HepG2 (cell line): Measurements from ENCODE around the gene F13B. TPM values are rescaled to one million over a fixed set of nuclear protein-coding genes. Genes with fewer than 3 reads are reported as not detected.
"Not testable (repeated sequence)": the region's sequence is repeated elsewhere in the genome, so short reads cannot be mapped to it uniquely, and the experiment has no call there.

Source experiments
- ATAC-seq: fragments of 200-7000 bp; cut with Tn5 transposase; 3 replicates; pipeline ENCODE4 v1.9.1; 2020; ENCODE audit warnings: mild to moderate bottlenecking, moderate library complexity
- BruUV-seq: library from RNA; stranded (reverse); fragments of 400-500 nt; replicated peaks from 2 replicates; lab custom pipeline; 2021; lab: Mats Ljungman, UMichigan
- CTCF ChIA-PET: fragments of 300-600 bp; formaldehyde crosslinking; extraction: SDS; loops from one replicate; lab custom pipeline; 2021; ENCODE audit warnings: low total read pairs, inconsistent platforms, low intra/inter-chr PET ratio; lab: Yijun Ruan, JAX
- POLR2A ChIA-PET: fragments of 350-600 bp; sonication (Branson Sonifier 250); formaldehyde crosslinking; loops from one replicate; lab custom pipeline; 2020; ENCODE audit warnings: antibody characterized with exemption, inconsistent platforms; lab: Yijun Ruan, JAX
- DNase-seq: peaks from one replicate; pipeline ENCODE4 v3.0.0-alpha.2; 2015; ENCODE audit warnings: low spot score
- FAIRE-seq: peaks from 3 replicates; lab custom pipeline; 2011; peaks lifted over from hg19 to GRCh38; lab: Jason Lieb, UNC
- H2AFZ ChIP-seq: one replicate; pipeline ENCODE4 v1.6.1; 2011; ENCODE audit warnings: low read length, inconsistent platforms
- H3K27ac ChIP-seq: fragments of 300-600 bp; 3 replicates; pipeline ENCODE4 v1.8.0; 2011; ENCODE audit warnings: mixed run types, mild to moderate bottlenecking, mixed read lengths, low read length, inconsistent platforms; ENCODE audit not compliant: insufficient read depth; ENCODE audit errors: extremely low read length
- H3K27me3 ChIP-seq, 2 experiments: fragments of 200-600 bp in 1 of 2; 2 replicates in 1 of 2; 3 replicates in 1 of 2; pipeline versions ENCODE4 v1.6.0 to v1.8.0; 2011; ENCODE audit warnings: low read length in 2 of 2, mild to moderate bottlenecking in 2 of 2, moderate library complexity in 2 of 2, inconsistent platforms in 1 of 2; ENCODE audit not compliant: insufficient read depth in 2 of 2, control insufficient read depth in 1 of 2
- H3K36me3 ChIP-seq, 2 experiments: fragments of 200-600 bp in 1 of 2; replicated peaks in 1 of 2; 2 replicates in 1 of 2; 3 replicates in 1 of 2; pipeline versions ENCODE4 v1.5.1 to v1.8.0; 2011; ENCODE audit warnings: low read length in 2 of 2, inconsistent platforms in 1 of 2; ENCODE audit not compliant: insufficient read depth in 2 of 2, control insufficient read depth in 1 of 2
- H3K4me1 ChIP-seq: 2 replicates; pipeline ENCODE4 v1.5.1; 2012; ENCODE audit warnings: low read length, inconsistent platforms; ENCODE audit not compliant: insufficient read depth
- H3K4me2 ChIP-seq: 2 replicates; pipeline ENCODE4 v1.6.0; 2011; ENCODE audit warnings: low read depth, low read length, inconsistent platforms
- H3K4me3 ChIP-seq, 3 experiments: fragments of 200-600 bp in 1 of 3; sonication (generic), shearing (Covaris generic) in 1 of 3; replicated peaks in 1 of 3; 2 replicates each; pipeline ENCODE4 v1.5.1; 2011 to 2016; ENCODE audit warnings: low read length in 3 of 3, inconsistent platforms in 2 of 3, low read depth in 2 of 3, mild to moderate bottlenecking in 2 of 3, control low read depth in 1 of 3, mixed read lengths in 1 of 3; ENCODE audit not compliant: insufficient read depth in 1 of 3
- H3K79me2 ChIP-seq: one replicate; pipeline ENCODE4 v1.6.1; 2011; ENCODE audit warnings: low read length, inconsistent platforms; ENCODE audit not compliant: insufficient read depth
- H3K9ac ChIP-seq: 2 replicates; pipeline ENCODE4 v1.6.0; 2011; ENCODE audit warnings: mild to moderate bottlenecking, low read depth, low read length, inconsistent platforms; ENCODE audit not compliant: insufficient read depth
- H3K9me3 ChIP-seq: 2 replicates; pipeline ENCODE4 v1.5.1; 2012; ENCODE audit warnings: mild to moderate bottlenecking, low read length
- H4K20me1 ChIP-seq: 2 replicates; pipeline ENCODE4 v1.6.0; 2011; ENCODE audit warnings: inconsistent platforms, mild to moderate bottlenecking, low read length, moderate library complexity; ENCODE audit not compliant: insufficient read depth
- ARNTL ChIP-seq: sonication (generic); formaldehyde crosslinking; IDR thresholded peaks from 2 replicates; pipeline ENCODE4 v1.4.0; 2020; ENCODE audit warnings: mild to moderate bottlenecking, missing genetic modification reagents
- BRCA1 ChIP-seq: sonication (generic); formaldehyde crosslinking; IDR thresholded peaks from 2 replicates; pipeline ENCODE4 v1.4.0; 2020; ENCODE audit warnings: missing genetic modification reagents
- JARID2 ChIP-seq: sonication (generic); formaldehyde crosslinking; IDR thresholded peaks from 2 replicates; pipeline ENCODE4 v1.8.1; 2023; ENCODE audit warnings: missing genetic modification reagents, inconsistent platforms; ENCODE audit not compliant: insufficient replicate concordance
- PRDM10 ChIP-seq: sonication (generic); formaldehyde crosslinking; IDR thresholded peaks from 2 replicates; pipeline ENCODE4 v1.4.0; 2020; ENCODE audit warnings: low read depth, missing genetic modification reagents
- THAP11 ChIP-seq: IDR thresholded peaks from 2 replicates; pipeline ENCODE4 v1.6.1; 2016; ENCODE audit warnings: missing biosample characterization, missing genetic modification reagents
- ZNF124 ChIP-seq: sonication (generic); formaldehyde crosslinking; IDR thresholded peaks from 2 replicates; pipeline ENCODE4 v1.4.0; 2020; ENCODE audit warnings: missing genetic modification reagents
- ZNF580 ChIP-seq: IDR thresholded peaks from 2 replicates; pipeline ENCODE4 v1.6.1; 2016; ENCODE audit warnings: low read depth, borderline replicate concordance
- ZNF710 ChIP-seq: sonication (generic); formaldehyde crosslinking; IDR thresholded peaks from 2 replicates; pipeline ENCODE4 v1.5.0; 2020; ENCODE audit warnings: mild to moderate bottlenecking, missing genetic modification reagents, borderline replicate concordance
- ZNF747 ChIP-seq: sonication (generic); formaldehyde crosslinking; IDR thresholded peaks from 2 replicates; pipeline ENCODE4 v1.8.1; 2023; ENCODE audit warnings: missing genetic modification reagents, mild to moderate bottlenecking, borderline replicate concordance
- ZNF776 ChIP-seq: sonication (generic); formaldehyde crosslinking; IDR thresholded peaks from 2 replicates; pipeline ENCODE4 v1.4.0; 2020; ENCODE audit warnings: mild to moderate bottlenecking, missing genetic modification reagents
- ZSCAN5A ChIP-seq: sonication (generic); formaldehyde crosslinking; IDR thresholded peaks from 2 replicates; pipeline ENCODE4 v1.8.0; 2022; ENCODE audit warnings: mild to moderate bottlenecking, missing genetic modification reagents, borderline replicate concordance
- WGBS: methylation state at CpG from one replicate; pipeline ENCODE4 v1.1.6; 2017; ENCODE audit warnings: low lambda C conversion rate; 5-methylcytosine and 5-hydroxymethylcytosine counted together
- in situ Hi-C: cut with HindIII; loops from 2 replicates; pipeline ENCODE4 v1.10.0; 2017; ENCODE audit warnings: low pct_unique_long_range_greater_than_20kb; ENCODE audit not compliant: extremely low pct_ligation_motif_present
- intact Hi-C: fragments of 100-400 bp; cut with micrococcal nuclease; formaldehyde crosslinking; loops from one replicate; pipeline ENCODE4 v1.10.0; 2022; ENCODE audit not compliant: unreplicated experiment
- polyA plus RNA-seq, 8 experiments: library from polyadenylated mRNA; depleted of rRNA in 3 of 8; stranded (reverse) in 7 of 8; unstranded in 1 of 8; fragments of >200 nt; fragmentation: Illumina TruSeq in 4 of 8; extraction: Trizol in 4 of 8; gene quantifications; 2 replicates each; pipeline versions ENCODE4 v1.2.1 to v1.2.3, GENCODE V29; 2011 to 2016; ENCODE audit warnings: low read depth in 4 of 8, missing spikeins in 1 of 8, mixed read lengths in 1 of 8; ENCODE audit not compliant: insufficient read depth in 1 of 8
- total RNA-seq, 5 experiments: library from RNA; depleted of rRNA; stranded (reverse); fragments of >200 nt; fragmentation: Illumina TruSeq; extraction: Trizol; gene quantifications; 2 replicates each; pipeline ENCODE4 v1.2.3, GENCODE V29; 2016; ENCODE audit warnings: low read depth in 1 of 5

F13B gene
- total and polyA plus RNA-seq, 2 of the 13 experiments (the other 11 are each of a cell fraction or from before 2014, with no cell fraction given), result 0.41 to 2.7 TPM

GRCh38 chr1:196993916-196994315 lies 73.1 kb downstream of the F13B start (continued):
- TF ChIP-seq JARID2, result no peak
- no peak for TF ChIP-seq ZNF747 (CRISPR knock-in tag)
- TF ChIP-seq BRCA1 (CRISPR knock-in tag), result no peak
- TF ChIP-seq ZNF776, result no peak
- no peak for TF ChIP-seq ZNF124

GRCh38 chr1:196991919-196992651 lies 75.0 kb downstream of the F13B start:
- in situ Hi-C loops, result not testable (repeated sequence)
- 8% methylated on average over 10 of the region's 11 CpGs for WGBS
- TF ChIP-seq ZNF580, result 0 out of 2 replicates have a peak, but pooled peaks have one; percentile 68
- 0 out of 2 replicates have a peak, but pooled peaks have one; percentile 52 for TF ChIP-seq PRDM10 (CRISPR knock-in tag)
- peak; percentile 63 for TF ChIP-seq THAP11 (CRISPR knock-in tag)
- peak; percentile 44; the same call in 1 of the 2 replicates for TF ChIP-seq ZSCAN5A
- TF ChIP-seq ARNTL (CRISPR knock-in tag), result peak; percentile 56; the same call in 1 of the 2 replicates
- 0 out of 2 replicates have a peak, but pooled peaks have one; percentile 25 for TF ChIP-seq ZNF710

More at GRCh38 chr1:196991919-196992651, 75.0 kb downstream of the F13B start:
- intact Hi-C loops, result loop anchor here (5.0 kb wide), 3 partner anchors 75 to 1230 kb away; partner anchors contain the start of gene F13B
- Histone ChIP-seq H3K4me2 (peak overlapping the region; percentile 84), H2AFZ (peak overlapping the region; percentile 83), H3K27ac (peak overlapping the region; percentile 78), H3K4me3 (peak overlapping the region; percentile 34 to 56 (median 48); a peak in 5 of 6 replicates), H3K9ac (peak overlapping the region; percentile 49; the same call in 1 of the 2 replicates)
- ATAC-seq (peak; percentile 100), FAIRE-seq (peak; percentile 70), DNase-seq (peak; percentile 91)
- BruUV-seq, H3K27me3 ChIP-seq, H3K36me3 ChIP-seq, H4K20me1 ChIP-seq, H3K4me1 ChIP-seq, H3K79me2 ChIP-seq, CTCF ChIA-PET, H3K9me3 ChIP-seq: not testable (repeated sequence)
- POLR2A ChIA-PET, result interaction anchor here (0.8 kb wide), 1 partner anchor 74 kb away, joined by 3 read pairs; no protein-coding TSS in a partner anchor
